GM21390 (cell line): ENCODE results near the gene AGBL2.
"Not testable (repeated sequence)": the region's sequence is repeated elsewhere in the genome, so short reads cannot be mapped to it uniquely, and the experiment has no call there.

Source experiments
- ATAC-seq: cut with Tn5 transposase; IDR thresholded peaks from one replicate; pipeline ENCODE4 v1.9.1; 2021; ENCODE audit not compliant: unreplicated experiment

AGBL2 gene

DNA sequence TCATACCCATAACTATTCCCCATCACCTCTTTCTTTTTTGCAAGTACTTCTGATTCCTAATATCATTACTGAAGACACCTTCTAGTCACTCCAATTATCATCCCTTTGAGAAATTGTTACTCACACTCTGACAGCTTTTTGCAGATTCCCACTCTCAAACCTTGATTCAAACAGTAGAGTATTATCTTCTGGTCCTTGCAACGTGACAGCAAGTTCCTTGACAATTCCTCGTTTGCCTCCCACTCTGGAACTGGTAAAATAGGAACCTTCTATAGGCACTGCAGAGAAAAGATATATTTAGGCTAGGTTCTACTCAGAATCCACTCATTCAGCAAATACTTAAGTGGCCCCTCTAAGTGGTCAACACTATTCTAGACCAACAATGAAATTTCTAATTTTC lies 23.2 kb downstream of the AGBL2 start:
- ATAC-seq, result no peak

DNA sequence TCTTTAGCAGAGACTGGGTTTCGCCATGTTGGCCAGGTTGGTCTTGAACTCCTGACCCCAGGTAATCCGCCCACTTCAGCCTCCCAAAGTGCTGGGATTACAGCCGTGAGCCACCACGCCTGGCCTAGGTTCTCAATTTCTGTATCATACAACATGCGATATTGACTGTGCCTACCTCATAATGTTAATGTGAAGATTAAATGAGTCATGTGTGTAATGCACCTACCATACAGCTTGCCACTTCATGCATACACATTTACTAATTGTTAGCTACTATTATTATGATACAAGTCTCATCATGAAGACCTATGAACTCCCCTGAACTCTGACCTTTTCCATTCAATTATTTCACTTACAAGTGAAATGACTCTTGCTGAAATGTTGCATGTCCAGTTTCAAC lies 25.7 kb downstream of the AGBL2 start:
- no peak for ATAC-seq

DNA sequence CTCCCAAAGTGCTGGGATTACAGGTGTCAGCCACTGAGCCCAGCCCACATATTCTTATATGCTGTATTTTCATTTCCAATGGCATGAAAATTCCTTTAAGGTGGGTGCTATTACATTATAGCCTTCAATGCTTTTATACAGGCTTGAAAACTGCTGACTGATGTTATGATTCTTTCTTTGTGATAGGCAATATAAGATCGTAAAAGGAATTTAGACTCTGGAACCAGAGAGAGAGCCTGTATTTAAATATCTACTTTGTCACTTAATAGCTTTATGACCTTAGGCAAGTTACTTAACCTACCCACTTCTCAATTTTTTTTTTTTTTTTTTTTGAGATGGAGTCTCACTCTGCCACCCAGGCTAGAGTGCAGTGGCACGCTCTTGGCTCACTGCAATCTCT lies 26.2 kb downstream of the AGBL2 start:
- no peak for ATAC-seq

DNA sequence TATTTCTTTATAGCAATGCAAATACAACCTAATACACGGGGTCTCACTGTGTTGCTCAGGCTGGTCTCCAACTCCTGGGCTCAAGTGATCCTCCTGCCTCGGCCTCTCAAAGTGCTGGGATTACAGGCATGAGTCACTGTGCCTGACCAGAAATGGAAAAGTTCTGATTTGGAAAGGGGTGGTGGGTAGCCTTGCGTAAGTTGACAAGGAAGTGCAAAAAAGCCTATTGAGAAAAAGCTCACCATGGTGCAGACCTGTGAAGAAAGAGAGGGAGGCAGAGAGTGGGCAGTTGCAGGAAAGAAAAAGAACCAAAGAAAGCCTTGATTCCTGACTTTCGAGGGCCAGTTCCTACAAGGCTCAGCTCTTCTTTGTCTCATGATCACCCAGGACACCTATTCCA lies 27.1 kb downstream of the AGBL2 start:
- ATAC-seq, result no peak

DNA sequence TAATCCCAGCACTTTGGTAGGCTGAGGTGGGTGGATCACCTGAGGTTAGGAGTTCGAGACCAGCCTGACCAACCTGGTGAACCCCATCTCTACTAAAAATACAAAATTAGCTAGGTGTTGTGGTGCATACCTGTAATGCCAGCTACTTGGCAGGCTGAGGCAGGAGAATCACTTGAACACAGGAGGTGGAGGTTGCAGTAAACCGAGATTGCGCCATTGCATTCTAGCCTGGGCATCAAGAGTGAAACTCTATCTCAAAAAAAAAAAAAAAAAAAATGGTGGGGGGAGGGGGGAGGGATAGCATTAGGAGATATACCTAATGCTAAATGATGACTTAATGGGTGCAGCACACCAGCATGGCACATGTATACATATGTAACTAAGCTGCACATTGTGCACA lies 28.5 kb downstream of the AGBL2 start:
- ATAC-seq, result not testable (repeated sequence)

DNA sequence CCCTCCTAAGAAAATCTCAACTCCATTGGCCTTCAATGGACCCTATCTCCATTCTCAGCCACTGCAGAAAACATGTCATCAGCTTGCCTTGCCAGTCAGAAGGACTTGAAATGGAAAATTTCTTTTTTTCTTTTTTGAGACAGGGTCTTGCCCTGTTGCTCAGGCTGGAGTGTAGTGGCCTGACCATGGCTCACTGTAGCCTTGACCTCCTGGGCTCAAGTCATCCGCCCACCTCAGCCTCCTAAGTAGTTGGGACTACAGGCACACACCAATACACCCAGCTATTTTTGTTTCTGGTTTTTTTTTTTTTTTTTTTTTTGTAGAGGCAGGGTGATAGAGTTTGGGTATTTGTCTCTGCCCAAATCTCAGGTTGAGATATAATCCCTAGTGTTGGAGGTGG lies 29.0 kb downstream of the AGBL2 start:
- no peak for ATAC-seq

DNA sequence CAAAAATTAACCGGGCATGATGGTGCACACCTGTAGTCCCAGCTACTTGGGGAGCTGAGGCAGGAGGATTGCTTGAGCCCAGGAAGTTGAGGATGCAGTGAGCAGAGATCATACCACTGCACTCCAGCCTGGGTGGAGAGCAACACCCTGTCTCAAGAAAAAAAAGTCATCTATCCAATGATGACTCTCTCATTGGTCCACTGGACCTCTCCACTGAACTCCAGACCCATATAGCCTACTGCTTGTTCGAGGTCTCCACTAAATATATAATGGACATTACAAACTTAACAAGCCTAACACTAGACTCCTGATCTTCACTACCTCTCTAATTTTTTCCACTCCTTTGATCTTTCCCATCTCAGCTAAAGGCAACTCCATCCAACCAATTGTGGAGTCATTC lies 39.3 kb downstream of the AGBL2 start:
- no peak for ATAC-seq

DNA sequence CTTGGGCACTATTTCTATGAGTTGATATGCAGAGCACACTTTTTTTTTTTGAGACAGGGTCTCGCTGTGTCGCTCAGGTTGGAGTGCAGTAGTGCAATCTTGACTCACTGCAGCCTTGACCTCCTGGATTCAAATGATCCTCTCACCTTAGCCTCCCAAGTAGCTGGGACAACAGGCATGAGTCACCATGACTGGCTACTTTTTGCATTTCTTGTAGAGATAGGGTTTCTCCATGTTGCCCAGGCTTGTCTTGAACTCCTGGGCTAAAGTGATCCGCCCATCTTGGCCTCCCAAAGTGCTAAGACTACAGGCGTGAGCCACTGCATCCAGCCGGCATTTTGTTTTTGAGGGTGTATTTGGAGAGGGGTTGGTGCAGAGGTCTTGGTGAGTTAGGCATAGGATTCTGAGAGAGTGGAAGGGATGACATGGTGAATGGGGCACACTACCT lies 42.9 kb downstream of the AGBL2 start:
- no peak for ATAC-seq

DNA sequence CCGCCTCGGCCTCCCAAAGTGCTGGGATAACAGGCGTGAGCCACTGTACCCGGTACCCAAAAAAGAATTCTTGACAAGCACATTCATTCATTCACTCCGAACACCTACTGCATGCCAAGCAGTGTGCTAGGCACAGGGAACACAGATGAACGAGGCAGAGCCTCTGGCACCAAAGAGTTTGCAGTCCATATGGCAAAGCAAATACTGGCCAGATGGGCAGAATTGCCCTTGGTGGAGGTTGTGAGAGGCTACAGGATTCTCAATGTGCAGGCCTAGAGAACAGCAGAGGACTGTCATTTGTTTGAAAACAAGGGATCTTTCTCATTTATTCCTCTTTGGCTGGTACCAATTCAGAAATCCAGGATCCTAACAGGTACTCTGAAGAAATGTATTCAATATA lies 45.3 kb downstream of the AGBL2 start:
- no peak for ATAC-seq

DNA sequence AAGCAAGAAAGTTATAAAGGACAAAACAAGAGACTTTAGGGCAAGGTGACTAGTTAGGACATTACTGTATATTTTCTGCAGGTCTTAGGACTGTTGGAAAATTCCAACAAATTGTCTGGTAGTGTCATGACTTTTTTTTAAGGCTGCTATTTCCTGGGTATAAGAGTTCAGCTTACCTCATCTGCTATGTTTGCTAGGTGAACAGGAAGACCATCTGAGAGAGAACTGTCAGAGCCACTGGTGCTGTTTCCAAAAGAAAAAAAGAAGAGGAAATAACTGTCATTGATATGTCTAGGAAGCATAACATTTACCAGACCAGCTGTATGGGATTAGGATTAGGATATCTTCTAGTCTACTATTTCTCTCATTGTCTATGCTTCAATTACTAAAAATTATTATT lies 46.5 kb downstream of the AGBL2 start:
- ATAC-seq, result no peak

DNA sequence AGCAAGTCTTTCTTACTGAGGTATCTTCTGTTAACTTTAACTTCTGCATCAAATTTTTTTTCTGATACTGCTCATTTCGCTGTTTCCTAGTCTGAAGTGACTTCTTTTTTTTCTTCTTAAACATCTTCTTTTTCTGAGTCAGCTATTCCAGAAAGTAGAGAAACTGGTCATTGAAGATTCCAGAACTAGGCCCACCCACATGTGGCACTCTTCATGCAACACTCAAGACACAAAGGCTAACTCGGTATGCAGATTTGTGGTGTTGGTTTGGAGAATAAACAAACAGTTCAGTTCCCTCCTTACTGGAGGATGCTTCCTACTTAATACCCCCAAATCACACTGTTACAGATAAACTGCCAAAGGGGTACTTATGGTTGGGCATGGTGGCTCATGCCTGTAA lies 47.6 kb downstream of the AGBL2 start:
- no peak for ATAC-seq

DNA sequence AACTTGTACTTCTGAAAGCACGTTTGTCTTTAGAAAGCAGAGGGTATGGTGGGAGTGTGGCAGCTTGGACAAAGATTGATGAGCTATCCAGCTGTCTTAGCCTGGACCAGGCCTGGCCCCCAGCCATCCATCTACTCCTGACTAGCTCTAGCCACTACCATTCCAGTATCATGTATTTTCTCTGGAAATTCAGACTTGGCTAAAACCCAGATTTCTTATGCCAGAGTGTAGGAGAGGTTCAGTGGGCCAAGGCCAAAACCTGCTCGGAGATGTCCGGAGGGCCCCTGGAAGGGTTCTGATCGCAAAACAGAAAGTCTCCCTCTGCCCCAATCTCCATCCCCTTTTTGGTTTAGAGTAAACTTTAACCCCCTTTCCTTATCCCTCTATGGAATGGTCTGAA lies 48.0 kb downstream of the AGBL2 start:
- ATAC-seq, result no peak

DNA sequence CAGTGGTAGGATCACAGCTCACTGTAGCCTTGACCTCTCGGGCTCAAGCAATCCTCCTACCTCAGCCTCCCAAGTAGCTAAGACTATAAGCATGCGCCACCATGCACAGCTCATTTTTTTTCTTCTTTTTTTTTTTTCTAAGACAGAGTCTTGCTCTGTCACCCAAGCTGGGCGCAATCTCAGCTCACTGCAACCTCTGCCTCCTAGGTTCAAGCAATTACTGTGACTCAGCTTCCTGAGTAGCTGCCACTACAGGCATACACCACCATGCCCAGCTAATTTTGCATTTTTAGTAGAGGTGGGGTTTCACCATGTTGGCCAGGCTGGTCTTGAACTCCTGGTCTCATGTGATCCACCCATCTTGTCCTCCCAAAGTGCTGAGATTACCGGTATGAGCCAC lies 50.2 kb downstream of the AGBL2 start:
- not testable (repeated sequence) for ATAC-seq

DNA sequence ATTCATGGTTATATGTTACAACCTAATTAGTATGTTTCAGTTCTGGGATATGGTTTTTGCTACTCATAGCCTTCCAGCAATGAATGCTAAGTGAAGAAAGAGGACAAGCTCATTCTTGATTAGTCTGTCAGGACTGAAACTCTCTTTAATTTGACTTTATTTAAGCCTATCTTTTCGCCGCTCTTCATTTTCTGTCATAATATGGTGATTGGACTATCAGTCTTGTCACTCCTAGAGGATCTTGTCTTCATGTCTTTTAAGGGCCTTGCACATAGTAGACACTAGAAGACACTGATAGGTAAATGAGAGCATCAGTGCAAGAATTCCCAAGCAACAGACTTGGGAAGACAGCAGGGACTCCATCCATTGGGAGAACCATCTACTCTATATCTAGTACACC lies 53.9 kb downstream of the AGBL2 start:
- no peak for ATAC-seq

DNA sequence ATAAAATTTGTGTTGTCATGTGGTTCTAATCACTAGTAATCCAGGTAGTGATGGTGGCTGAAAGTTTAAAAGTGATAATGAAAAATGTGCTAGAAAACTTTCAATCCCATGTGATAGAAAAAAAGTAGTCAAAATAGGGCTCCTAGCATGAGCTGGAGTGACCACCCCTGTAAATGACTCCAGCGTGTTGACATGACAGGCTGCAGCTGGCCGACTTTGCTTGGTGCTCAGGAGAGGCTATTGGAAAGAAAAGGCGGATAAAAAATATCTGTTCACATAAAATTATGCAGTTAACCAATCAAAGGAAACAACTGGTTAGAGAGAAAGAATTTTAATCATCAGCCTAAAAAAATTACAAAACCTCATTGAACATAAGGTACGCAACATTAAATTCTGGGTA lies 55.9 kb downstream of the AGBL2 start:
- ATAC-seq, result no peak

DNA sequence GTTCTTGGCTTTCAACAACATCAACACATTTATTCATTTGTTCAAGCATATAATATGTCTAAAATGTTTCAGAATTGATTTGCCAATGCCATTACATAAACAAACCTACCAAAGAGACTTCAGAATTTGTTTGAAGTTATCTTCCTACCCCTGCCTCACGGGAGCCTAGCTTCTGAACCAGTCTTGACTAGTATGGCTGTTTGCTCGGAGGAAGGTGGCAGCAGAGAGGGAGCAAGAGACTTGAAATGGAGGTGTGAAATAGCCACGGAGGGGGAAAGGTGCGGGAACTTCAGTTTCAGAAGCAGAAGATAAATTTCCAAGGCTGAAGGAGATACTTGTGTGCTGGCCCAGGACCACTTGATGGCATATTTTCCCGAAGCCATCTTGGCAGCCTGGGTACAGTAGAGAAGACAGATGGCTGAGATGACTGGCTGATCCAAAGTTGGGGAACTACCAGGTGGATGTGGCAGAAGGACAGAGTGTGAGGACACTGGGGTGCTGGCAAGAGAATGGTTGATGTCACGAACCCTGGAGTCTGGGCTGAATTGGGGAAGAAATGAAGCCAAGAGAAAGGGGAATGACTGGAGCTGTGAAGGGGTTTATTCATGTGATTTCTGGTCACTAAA lies 58.8 kb downstream of the AGBL2 start:
- no peak for ATAC-seq

DNA sequence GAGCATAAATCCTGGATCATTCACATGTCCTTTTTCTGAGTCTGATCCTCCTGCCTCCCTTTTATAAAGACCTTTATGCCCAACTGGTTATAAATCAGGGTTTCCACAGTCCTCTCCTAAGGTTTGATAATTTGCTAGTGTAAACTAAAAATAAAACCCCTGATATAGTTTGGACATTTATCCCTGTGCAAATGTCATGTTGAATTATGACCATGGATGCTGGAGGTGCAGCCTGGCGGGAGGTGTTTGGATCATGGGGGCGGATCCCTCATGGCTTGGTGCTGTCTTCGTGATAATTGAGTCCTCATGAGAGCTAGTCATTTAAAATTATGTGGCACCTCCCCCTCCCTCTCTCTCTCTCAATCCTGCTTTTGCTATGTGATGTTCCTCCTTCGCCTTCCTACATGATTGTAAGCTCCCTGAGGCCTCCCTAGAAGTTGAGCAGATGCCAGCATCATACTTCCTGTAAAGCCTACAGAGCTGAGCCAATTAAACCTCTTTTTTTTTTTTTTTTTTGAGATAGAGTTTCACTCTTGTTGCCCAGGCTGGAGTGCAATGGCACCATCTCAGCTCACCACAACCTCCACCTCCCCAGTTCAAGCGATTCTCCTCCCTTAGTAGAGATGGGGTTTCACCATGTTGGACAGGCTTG lies 63.2 kb downstream of the AGBL2 start:
- ATAC-seq, result no peak

DNA sequence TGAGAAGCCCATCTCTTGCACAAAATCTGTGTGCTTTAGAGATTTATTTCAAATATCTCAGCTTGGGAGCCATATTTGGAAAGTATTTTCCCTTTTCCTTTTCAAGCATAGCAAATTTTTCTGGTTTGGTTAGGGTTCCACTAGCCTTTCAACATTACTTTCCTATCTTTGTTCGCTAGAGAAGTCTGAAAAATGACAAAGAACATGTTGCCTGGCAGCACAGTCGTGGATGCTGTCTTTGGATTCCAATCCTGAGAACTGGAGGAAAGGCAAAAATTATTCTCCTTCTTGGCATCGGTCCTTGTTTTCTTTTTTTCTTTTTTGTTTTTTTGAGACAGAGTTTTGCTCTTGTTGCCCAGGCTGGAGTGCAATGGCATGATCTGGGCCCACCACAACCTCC lies 65.9 kb downstream of the AGBL2 start:
- no peak for ATAC-seq

DNA sequence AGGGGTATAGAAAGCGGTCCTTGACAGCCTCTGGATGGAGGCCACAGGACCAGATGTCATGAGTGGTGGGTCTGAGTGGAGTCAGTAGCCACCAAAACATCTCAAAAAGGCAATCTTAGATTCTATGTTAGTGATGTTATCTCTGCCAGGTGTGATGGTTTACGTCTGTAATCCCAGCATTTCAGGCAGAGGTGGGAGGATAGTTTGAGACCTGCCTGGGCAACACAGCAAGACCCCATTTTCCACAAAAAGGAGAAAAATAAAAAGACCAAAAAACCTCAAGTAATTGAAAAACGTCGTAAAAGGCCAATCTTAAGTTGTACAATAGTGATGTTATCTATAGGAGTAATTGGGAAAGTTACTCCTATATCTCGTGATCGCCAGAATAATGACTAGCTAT lies 69.2 kb downstream of the AGBL2 start:
- no peak for ATAC-seq

DNA sequence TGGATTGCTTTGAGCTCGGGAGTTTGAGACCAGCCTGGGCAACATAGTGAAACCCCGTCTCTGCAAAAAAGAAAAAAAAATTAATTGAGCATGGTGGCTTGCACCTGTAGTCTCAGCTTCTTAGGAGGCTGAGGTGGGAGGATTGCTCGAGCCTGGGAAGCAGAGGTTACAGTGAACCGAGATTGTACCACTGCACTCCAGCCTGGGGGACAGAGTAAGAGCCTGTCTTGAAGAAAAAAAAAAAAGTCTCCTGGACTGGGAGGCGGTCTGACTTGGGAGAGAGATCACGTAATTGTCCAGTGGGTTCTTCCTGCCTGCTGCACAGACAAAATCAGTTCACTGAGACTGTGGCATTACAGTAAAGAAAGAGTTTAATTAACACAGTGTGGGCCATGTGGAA lies 69.7 kb downstream of the AGBL2 start:
- no peak for ATAC-seq

DNA sequence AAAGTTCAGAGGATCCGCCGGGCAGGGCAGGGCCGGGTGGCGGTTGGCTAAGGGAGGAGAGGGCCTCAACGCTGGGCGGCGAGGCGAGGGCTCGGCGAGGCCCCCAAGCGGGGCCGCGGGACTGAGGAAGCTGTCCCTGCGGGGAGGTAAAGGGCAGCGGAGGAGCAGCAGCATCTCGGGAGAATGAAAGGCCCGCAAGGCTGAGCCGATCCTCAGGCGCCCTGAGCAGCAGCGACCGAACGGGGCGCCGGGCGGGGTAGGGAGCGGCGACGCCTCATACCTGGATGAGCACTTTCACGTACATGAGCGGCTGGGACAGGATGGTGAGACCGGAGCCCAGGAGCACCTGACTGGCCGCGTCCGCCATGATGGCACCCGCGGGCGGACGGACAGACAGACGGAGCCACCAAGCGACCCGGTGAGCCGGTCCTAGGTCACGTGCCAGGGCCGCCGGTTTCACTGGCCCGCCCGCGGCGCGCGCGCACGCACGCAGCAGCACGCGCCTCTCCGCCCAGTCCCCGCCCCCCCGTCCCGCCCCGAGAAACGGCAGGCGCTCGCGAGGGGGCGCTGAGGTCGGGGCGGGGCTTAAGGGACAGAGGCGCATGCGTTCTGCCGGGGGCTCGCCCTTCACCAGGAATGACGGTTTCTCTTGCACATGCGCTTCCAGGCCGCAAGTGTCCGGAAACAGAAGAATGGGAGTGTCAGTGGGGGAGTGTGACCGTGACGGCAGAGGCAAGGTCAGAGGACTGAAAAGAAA lies 72.9 kb downstream of the AGBL2 start, which contains the start of gene MTCH2:
Gene MTCH2 (minus strand): TSS at position 461 of the 757 bp plus-strand sequence. CDS start 94 bp downstream, at position 367.
- ATAC-seq, result peak; percentile 88

DNA sequence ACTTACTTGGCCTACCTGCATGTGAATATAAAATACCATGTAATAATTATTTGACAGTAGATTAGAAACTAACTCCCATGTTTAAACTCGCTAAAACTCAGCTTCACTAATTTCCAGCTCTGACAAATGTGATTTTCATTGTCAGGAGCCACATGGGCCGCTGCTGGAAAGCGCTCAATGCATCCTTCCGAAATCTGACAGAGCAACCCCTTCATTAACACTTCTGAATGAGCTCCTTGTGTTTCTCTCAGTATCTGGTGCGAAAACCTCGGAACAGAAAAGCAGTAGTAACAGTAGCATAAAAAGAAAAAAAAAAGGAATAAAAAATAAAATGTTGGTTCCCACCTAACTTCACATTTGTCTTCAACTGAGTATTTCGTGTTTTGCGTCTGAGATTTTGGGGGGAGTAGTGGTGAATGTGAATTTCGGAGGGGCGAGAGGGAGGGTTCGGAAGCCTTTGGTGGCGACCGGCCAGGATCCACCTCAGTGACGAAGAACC lies 73.5 kb downstream of the AGBL2 start:
- ATAC-seq, result no peak
